H1 (cell line): Measurements from ENCODE around the gene SLC39A11. TPM values are rescaled to one million over a fixed set of nuclear protein-coding genes. Genes with fewer than 3 reads are reported as not detected.

ENCODE experiments used
- FOSL1 ChIP-seq: IDR thresholded peaks from 2 replicates; pipeline ENCODE4 v1.6.1; 2011; ENCODE audit warnings: mild to moderate bottlenecking, low read depth, low read length, moderate library complexity; ENCODE audit not compliant: insufficient read depth
- JUN ChIP-seq: IDR thresholded peaks from 2 replicates; pipeline ENCODE4 v1.6.1; 2011; ENCODE audit warnings: low read depth, mild to moderate bottlenecking, improper control_type of control experiment, low read length
- JUND ChIP-seq: IDR thresholded peaks from 2 replicates; pipeline ENCODE4 v1.6.1; 2011; ENCODE audit warnings: mild to moderate bottlenecking, improper control_type of control experiment, low read length
- KDM5A ChIP-seq: fragments of 200-600 bp; IDR thresholded peaks from 2 replicates; pipeline ENCODE4 v1.7.1; 2012; ENCODE audit warnings: mild to moderate bottlenecking, low read length, inconsistent platforms, mixed read lengths
- SUZ12 ChIP-seq: fragments of 200-600 bp; sonication (generic); IDR thresholded peaks from 2 replicates; pipeline ENCODE4 v1.6.1; 2012; ENCODE audit warnings: mild to moderate bottlenecking, inconsistent platforms, low read length, moderate library complexity, mixed read lengths
- TEAD4 ChIP-seq: IDR thresholded peaks from 2 replicates; pipeline ENCODE4 v1.6.1; 2012; ENCODE audit warnings: low read depth, low read length, inconsistent platforms, mixed read lengths
- polyA plus RNA-seq, 7 experiments: library from polyadenylated mRNA; depleted of rRNA in 3 of 7; stranded (reverse) in 5 of 7; unstranded in 2 of 7; fragments of >200 nt in 5 of 7; fragments of 200-250 nt in 2 of 7; gene quantifications; 1 replicate in 5 of 7; 2 replicates in 1 of 7; 4 replicates in 1 of 7; pipeline versions ENCODE4 v1.2.1 to v1.2.3, GENCODE V29; 2011 to 2013; ENCODE audit warnings: missing spikeins in 2 of 7, mixed read lengths in 2 of 7
- total RNA-seq: library from RNA; stranded (reverse); fragmentation: NEBNext Ultra II Directional; extraction: Animal tissue kit (Norgen Biotek cat#: 25700); gene quantifications from 2 replicates; pipeline ENCODE4 v1.2.1, GENCODE V29; 2021
- TF ChIP-seq, protein P1 (sequence below): IDR thresholded peaks from 2 replicates; pipeline ENCODE4 v1.6.1; 2011; ENCODE audit warnings: low read length, improper control_type of control experiment

SLC39A11 gene
- total and polyA plus RNA-seq, 2 of the 8 experiments (the other 6 are each of a cell fraction or from before 2014, with no cell fraction given): 12.2 to 19.6 TPM

DNA sequence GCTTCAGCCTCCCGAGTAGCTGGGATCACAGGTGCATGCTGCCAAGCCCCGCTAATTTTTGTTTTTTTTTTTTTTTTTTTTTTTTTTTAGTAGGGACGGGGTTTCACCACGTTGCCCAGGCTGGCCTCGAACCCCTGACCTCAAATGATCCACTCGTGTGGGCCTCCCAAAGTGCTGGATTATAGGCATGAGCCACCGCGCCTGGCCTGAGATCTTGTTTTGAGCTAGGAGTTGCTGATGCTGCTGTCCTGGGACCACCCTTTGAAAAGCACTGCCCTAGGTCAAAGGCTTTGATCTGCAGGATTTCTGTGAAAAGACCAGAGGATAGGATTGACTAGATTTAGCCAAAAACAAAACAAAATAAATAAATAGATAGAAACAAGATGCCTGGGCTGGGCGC is 798 bp upstream of the SLC39A11 start (continued):
- TF ChIP-seq SUZ12: no peak
- TF ChIP-seq FOSL1: no peak
- TF ChIP-seq JUND: no peak
- TF ChIP-seq KDM5A: no peak
- no peak for TF ChIP-seq JUN
- no peak for TF ChIP-seq TEAD4
- TF ChIP-seq, protein P1, sequence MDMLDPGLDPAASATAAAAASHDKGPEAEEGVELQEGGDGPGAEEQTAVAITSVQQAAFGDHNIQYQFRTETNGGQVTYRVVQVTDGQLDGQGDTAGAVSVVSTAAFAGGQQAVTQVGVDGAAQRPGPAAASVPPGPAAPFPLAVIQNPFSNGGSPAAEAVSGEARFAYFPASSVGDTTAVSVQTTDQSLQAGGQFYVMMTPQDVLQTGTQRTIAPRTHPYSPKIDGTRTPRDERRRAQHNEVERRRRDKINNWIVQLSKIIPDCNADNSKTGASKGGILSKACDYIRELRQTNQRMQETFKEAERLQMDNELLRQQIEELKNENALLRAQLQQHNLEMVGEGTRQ: no peak
- TF ChIP-seq, all 59 proteins: peak for 0
